Measurements from ENCODE around the gene ACAA2.

- no peak for TF ChIP-seq ATF2 (IDR thresholded peaks at IDR 0.05; ENCODE audit: low read length)
- no peak for TF ChIP-seq RAD51 (IDR thresholded peaks at IDR 0.05)
- no peak for TF ChIP-seq SMC3 (IDR thresholded peaks at IDR 0.05; ENCODE audit: borderline replicate concordance, low read length)
- no peak for TF ChIP-seq YY1 (IDR thresholded peaks at IDR 0.05; ENCODE audit: low read depth, low read length)
- TF ChIP-seq POLR2AphosphoS5 (IDR thresholded peaks at IDR 0.05; ENCODE audit: low read length), result no peak
- TF ChIP-seq MYC (IDR thresholded peaks at IDR 0.05; ENCODE audit: insufficient read depth, insufficient read length, insufficient replicate concordance, low read length, severe bottlenecking), result no peak
- no peak for TF ChIP-seq CHD2 (IDR thresholded peaks at IDR 0.05; ENCODE audit: borderline replicate concordance, low read depth, low read length)
- TF ChIP-seq PAX5 (IDR thresholded peaks at IDR 0.05; ENCODE audit: borderline replicate concordance, low read depth, low read length), result no peak
- no peak for TF ChIP-seq CEBPZ (IDR thresholded peaks at IDR 0.05; ENCODE audit: low read depth, low read length)
- no peak for TF ChIP-seq RB1 (IDR thresholded peaks at IDR 0.05; ENCODE audit: borderline replicate concordance)
- no peak for TF ChIP-seq NKRF (conservative IDR thresholded peaks at IDR 0.05)
These were observed 43.2 kb upstream of the ACAA2 start for GRCh38 chr18:49856496-49856895.
